Measurements from ENCODE around the gene PPP1R12B.
"Not testable (repeated sequence)": the region's sequence is repeated elsewhere in the genome, so short reads cannot be mapped to it uniquely, and the experiment has no call there.

The PPP1R12B gene

DNA sequence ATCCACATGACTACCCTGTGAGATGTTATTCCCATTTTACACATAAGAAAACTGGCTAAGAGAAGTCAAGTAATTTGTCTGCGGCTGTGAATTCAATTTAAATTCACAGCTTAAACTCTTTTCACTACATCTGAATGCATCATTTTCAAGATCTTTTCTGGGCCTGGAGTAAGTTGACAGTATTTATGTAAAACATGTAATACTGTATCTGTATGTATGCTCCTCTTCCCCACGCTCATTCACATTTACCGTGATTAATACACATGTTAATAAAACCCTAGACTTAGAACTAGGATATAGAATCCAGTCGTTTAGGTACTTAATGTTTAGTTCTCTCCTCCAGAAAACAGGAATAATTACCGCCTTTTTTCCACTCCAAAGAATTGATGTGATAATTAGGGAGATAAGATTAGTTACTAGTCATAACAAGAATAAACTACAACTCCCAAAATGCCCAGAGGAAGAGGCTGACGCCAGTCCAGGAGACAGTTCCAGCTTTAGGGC is 442 bp upstream of the PPP1R12B start:
- DNase-seq: no peak

DNA sequence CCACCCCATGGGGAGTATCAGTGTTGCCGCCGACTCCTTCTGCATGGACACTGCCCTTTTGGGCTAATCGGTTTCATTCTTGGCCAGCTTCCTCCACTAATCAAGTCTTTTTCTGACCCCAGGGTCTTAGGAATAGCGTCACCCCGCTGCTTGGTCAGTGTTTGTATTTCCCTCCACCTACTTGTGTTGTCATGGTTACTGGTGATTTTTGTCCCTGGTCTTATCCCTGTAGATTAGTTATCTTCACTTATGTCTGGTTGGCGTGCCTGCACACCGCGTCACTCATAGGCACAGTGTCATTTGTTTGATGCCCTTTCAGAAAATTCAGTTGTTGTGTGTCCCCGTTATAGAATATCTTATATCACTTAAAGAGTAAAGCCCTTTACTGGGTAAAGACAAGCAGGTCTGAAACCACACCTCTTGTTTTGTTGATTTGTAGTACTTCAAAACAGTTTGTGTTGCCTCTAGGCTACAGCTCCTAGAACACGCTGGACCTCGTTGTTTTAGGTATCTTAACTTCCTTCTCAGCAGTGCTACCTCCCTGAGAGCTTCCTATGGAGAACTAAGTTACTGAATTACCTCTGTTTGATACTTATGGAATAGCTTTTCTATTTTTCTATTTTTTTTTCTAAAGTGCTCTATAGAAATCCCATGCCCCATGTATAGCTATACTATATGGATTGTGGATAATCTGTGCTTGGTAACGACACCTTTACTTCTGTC is 868 bp downstream of the PPP1R12B start:
- no peak for DNase-seq

- no peak for DNase-seq
These were observed 3.2 kb downstream of the PPP1R12B start for GRCh38 chr1:202351725-202352124.

- DNase-seq: not testable (repeated sequence)
These were observed 4.2 kb downstream of the PPP1R12B start for GRCh38 chr1:202352583-202353197.

GRCh38 chr1:202355944-202356553 is 7.5 kb downstream of the PPP1R12B start:
- DNase-seq: no peak

GRCh38 chr1:202357506-202357905 is 9.0 kb downstream of the PPP1R12B start:
- no peak for DNase-seq

DNA sequence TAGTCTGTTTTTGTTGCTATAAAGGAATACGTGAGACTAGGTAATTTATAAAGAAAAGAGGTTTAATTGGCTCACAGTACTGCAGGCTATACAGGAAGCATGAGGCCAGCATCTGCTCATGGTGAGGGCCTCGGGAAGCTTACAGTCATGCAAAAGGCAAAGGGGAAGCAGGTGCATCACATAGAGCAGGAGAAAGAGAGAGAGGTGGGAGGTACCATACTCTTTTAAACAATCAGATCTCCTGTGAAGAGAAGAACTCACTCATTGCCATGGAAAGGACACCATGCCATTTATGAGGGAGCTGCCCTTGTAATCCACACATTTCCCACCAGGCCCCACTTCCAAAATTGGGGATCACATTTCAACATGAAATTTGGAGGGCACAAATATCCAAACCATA is 12.7 kb downstream of the PPP1R12B start:
- no peak for DNase-seq

- DNase-seq: no peak
These were observed 13.2 kb downstream of the PPP1R12B start for GRCh38 chr1:202361701-202362100.

DNA sequence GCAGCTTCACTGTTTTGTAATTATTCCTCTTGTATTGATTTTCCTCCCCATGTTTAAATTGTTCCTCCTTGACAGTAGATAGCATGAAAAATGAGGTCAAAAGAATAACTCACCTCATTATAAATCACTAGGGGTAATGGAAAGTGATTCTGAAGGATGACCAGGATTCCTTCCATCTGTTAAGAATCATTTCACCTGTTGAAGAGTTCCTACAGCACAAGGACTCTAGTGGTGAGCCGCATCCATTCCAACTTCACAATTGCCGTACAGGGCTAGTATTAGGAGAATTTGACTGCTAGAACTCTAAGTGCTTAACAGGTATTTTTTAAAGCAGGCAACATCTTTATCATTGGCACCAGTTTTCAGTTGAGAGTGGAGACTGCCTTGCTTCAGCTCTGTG is 13.7 kb downstream of the PPP1R12B start:
- DNase-seq: no peak

- DNase-seq: no peak
These were observed 16.8 kb downstream of the PPP1R12B start for GRCh38 chr1:202365092-202365815.

DNA sequence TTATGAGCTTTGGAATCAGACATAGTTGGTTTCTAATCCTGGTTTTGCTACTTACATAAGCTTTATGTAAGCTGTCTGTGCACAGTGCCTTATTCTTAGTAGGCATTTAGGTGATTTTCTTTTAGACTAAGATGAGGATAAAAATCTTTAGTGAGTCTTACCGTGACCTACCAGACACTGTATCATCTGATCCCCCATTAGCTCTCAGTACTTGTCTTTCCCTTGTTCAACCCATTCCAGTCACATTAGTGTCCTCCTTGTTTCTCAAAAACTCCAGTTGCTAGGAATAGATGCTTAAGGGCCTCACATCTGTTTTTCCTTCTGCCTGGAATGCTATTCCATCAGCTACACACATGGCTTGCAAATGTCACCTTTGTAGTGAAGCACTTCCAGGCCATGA is 18.8 kb downstream of the PPP1R12B start:
- no peak for DNase-seq

GRCh38 chr1:202370906-202371305 is 22.4 kb downstream of the PPP1R12B start:
- not testable (repeated sequence) for DNase-seq

DNA sequence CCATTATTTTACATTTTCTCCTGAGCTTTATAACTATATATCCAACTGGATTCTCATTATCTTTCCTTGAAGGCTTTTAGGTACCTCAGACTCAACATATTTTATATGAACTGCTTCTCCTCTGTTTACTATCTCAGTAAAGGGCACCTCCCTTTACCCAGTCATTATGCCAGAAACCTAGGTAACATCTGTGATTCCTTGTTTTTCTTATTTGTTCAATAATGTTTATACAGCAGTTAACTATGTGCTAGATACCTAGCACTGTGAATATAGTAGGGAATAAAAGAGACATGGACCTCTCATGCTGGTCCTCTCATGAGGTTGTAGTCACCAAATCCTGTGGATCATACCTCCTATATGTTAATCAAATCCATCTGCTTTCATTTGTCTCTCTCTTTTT is 25.6 kb downstream of the PPP1R12B start:
- no peak for DNase-seq

GRCh38 chr1:202375175-202375574 is 26.7 kb downstream of the PPP1R12B start:
- not testable (repeated sequence) for DNase-seq

DNA sequence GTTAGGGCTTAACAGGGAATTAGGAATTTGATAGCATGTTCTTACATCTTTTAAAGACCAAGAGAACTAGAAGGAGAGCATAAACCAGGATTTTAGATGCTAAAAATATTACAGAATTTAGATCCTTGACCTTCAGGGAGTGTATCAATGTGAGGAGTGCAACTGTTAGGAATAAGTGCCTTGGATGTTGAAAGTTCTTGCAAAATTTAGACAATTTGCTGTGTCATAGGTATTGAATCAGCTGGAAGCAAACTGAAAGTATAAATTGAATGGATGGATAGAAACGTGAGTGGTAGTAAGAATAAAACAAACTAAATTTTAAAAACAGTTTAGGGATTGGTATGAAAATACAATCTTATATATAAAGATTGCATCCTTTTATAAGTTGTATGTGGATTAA is 27.7 kb downstream of the PPP1R12B start:
- no peak for DNase-seq

GRCh38 chr1:202379884-202380529 is 31.5 kb downstream of the PPP1R12B start:
- DNase-seq: not testable (repeated sequence)

DNA sequence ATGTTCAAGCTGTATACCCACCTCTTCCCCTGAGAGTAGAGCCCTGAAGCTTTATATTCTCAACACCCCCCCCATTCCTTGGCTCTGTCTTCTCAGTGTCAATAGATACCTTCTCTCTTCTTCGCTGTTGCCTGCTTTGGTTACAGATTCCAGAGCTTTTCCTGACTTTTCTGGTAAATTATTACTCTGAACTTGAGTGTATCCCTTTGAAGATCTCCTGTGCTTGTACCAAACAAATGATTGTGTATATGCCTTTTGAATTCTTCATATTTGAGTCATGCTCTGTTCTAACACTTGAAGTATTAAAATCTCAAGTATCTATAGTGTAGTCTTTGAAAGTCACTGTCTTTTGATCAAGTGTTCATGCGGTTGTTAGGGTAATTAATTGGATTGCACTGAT is 32.0 kb downstream of the PPP1R12B start:
- not testable (repeated sequence) for DNase-seq

DNA sequence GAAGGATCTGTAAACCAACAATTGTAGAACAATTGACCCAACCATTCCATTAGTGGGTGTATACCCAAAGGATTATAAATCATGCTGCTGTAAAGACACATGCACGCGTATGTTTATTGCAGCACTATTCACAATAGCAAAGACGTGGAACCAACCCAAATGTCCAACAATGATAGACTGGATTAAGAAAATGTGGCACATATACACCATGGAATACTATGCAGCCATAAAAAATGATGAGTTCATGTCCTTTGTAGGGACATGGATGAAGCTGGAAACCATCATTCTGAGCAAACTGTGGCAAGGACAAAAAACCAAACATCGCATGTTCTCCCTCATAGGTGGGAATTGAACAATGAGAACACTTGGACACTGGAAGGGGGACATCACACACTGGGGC is 33.4 kb downstream of the PPP1R12B start:
- DNase-seq: not testable (repeated sequence)

GRCh38 chr1:202395831-202396230 is 47.3 kb downstream of the PPP1R12B start:
- not testable (repeated sequence) for DNase-seq

GRCh38 chr1:202397256-202397655 is 48.8 kb downstream of the PPP1R12B start:
- DNase-seq: no peak

DNA sequence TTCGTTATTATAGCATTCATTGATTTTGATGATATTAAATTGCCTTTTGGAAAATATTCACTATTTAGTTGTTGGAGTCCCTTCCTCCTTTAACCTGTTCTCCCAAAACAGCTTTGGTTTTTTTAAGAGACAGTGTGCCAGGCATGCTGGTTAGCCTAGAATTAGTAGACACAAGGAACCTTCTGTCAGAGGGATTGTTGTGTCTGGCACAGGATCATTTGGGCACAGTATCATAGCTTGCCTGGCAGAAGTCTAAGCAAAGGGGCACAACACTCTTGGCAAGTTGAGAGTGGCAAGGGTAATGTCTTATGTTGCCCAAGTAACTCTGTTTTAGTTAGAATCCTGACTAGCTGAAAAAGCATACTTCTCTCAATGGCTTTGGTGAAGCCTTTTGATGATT is 49.9 kb downstream of the PPP1R12B start:
- DNase-seq: not testable (repeated sequence)

DNA sequence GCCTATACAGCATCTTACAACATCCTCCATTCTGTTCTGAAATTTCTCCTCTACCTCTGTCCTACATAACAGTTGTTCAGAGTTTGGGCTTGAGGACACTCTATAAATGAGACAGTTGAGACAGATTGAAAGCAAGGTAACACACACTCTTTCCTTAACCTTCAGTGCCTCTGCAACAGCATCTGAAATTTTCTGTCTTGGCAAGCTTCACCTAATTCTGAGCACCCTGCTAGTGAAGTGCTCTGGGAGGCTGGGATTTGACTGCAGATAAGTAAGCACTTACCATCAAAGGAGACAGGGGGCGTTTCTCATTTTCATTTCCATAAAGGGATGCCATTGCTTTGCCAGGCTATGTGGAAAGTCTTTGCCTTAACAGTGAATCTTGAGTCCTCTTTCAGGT is 53.3 kb downstream of the PPP1R12B start:
- not testable (repeated sequence) for DNase-seq

DNA sequence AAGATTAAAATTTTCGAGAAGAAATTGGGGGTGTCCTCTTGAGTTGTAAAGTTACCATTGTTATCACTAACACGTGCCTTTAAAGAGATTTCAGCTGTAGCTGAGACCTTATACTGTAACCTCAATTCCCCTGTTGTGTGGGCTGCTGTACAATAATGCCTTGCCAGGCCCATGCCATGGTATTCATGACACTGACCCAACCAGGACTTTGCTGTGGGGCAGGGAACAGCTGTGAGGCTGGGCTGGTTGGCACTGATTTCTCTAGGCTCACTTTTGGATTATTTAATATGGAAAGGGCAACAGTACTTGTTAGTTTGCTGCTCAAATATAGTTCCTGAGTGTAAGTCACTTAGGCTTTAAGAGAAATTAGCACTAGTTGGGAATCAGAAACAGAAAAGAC is 54.9 kb downstream of the PPP1R12B start:
- DNase-seq: not testable (repeated sequence)
